ENCODE results near the gene ZNF549. TPM values are rescaled to one million over a fixed set of nuclear protein-coding genes. Genes with fewer than 3 reads are reported as not detected.

Gene ZNF549
- total RNA-seq, 1 donor from 2014 or later, result 2.2 TPM

DNA sequence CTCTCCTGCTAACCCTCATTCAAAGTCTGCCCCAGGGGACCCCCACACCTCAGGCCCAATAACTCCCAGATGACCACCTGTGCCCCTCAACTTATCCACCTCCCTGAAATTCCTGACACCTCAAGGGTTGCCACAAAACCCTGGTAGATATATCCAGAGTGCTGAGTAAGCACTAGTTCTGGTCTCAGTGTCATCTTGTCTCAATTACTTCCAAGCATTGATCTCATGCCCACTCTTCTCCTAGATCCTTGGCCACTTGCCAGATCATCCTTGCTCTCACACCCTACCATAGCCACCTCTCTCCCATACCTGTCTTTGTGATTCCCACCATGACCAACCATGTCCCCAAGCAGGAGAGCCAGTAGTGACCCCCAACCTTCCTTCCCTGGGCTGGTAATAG lies 49.5 kb downstream of the ZNF549 start:
- no peak overlapping the region for H3K4me3 ChIP-seq
- peaks cover 0 to 10% of the 10 kb centered on the region in 2 donors for H3K4me1 ChIP-seq
- H3K27me3 ChIP-seq, result no peaks in the 10 kb centered on the region
- H3K27ac ChIP-seq, result no peak overlapping the region
- TF ChIP-seq, protein P1, sequence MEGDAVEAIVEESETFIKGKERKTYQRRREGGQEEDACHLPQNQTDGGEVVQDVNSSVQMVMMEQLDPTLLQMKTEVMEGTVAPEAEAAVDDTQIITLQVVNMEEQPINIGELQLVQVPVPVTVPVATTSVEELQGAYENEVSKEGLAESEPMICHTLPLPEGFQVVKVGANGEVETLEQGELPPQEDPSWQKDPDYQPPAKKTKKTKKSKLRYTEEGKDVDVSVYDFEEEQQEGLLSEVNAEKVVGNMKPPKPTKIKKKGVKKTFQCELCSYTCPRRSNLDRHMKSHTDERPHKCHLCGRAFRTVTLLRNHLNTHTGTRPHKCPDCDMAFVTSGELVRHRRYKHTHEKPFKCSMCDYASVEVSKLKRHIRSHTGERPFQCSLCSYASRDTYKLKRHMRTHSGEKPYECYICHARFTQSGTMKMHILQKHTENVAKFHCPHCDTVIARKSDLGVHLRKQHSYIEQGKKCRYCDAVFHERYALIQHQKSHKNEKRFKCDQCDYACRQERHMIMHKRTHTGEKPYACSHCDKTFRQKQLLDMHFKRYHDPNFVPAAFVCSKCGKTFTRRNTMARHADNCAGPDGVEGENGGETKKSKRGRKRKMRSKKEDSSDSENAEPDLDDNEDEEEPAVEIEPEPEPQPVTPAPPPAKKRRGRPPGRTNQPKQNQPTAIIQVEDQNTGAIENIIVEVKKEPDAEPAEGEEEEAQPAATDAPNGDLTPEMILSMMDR (IDR thresholded peaks at IDR 0.05), result no peak
- peaks cover 53 to 62% of the 10 kb centered on the region in 2 donors for H3K9me3 ChIP-seq
- H3K36me3 ChIP-seq, result peaks cover 49 to 54% of the 10 kb centered on the region in 2 donors
- intact Hi-C loops (cut with DNase I), result loop anchor here (5.0 to 10.0 kb wide), 3 partner anchors 49 to 426 kb away; partner anchors contain the start of genes ZNF549 and ZNF606
- DNase-seq (ENCODE audit: low spot score in 2 of 2), result no peak

DNA sequence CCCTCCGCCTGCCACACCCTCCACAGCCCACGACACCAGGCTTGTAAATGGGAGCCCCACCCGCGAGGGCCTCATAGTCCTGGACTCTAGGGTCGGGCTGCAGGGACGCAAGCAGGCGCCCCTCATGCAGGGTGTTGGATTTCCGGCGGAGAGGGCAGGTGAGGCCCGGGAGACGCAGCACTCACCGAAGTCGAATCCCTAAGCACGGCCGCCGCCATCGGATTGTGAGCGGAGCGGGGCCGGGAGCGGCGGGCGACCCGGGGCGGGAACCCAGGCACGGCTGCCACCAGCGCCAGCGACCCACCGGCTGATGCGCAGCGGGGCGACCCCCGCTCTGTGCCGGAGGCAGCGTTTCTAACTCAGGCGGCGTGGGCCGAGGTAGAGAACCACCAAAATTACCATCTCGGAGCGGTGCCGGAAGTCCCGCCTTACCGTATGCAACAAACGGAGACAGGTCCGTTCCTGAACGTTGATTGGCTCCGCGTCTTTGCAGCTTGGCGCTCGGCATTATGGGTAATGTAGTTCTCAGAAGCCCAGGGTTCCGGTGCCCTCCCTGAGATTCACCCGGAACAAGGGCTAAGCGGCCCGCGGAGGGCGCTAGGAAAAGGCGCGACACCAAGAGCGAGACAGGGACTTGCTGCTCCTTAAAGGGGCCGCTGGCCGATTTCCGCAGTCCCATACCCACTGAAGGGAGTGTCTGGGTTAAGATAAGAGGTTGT lies 51.5 kb downstream of the ZNF549 start, which contains the start of gene ZNF416:
ZNF416 (minus strand) TSS at position 425 of the 719 bp plus-strand sequence; CDS start at position 218, 207 bp downstream.
- intact Hi-C loops (cut with DNase I), result loop anchor here (1.0 to 10.0 kb wide), 8 partner anchors 19 to 424 kb away; partner anchors contain the start of genes ZNF419, ZNF530, ZNF548 and ZNF549
- Histone ChIP-seq H3K4me3 (peak within 1 kb of the TSS; percentile 87 to 91), H3K4me1 (peaks cover 0 to 14% of the 10 kb centered on the region in 2 donors), H3K27me3 (no peaks in the 10 kb centered on the region), H3K36me3 (peaks cover 34 to 35% of the 10 kb centered on the region in 2 donors), H3K27ac (peak within 1 kb of the TSS; percentile 39 to 62), H3K9me3 (peaks cover 34 to 42% of the 10 kb centered on the region in 2 donors)
- peak; percentile 92 to 99 for DNase-seq (ENCODE audit: low spot score in 2 of 2)
- TF ChIP-seq, protein P1 (IDR thresholded peaks at IDR 0.05), result peak in 1 of 3 experiments; percentile 14

DNA sequence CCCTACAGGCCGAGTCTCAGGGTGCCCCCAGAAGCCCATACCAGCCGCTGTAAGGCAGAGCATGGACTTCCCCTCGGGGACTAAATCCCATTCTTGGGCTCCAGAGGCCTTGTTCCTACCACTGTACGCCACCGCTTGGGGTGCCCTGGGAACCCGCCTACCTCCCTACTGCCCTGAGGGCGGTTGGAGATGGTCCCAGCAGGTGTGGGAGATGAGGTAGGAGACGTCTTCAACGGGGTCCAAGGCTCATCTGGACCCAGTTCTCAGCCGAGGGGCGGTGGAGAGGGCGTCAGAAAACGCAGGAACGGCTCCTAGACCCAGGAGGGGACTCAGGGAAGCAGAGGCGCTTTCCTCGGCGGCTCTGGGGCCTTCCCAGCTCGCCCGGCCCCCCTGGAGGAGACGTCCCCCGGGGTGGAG lies 56.0 kb downstream of the ZNF549 start:
- intact Hi-C loops (cut with DNase I), result loop anchor here (5.0 to 10.0 kb wide), 3 partner anchors 99 to 1268 kb away; partner anchors contain the start of genes ZNF329, ZNF551 and ZSCAN5A

DNA sequence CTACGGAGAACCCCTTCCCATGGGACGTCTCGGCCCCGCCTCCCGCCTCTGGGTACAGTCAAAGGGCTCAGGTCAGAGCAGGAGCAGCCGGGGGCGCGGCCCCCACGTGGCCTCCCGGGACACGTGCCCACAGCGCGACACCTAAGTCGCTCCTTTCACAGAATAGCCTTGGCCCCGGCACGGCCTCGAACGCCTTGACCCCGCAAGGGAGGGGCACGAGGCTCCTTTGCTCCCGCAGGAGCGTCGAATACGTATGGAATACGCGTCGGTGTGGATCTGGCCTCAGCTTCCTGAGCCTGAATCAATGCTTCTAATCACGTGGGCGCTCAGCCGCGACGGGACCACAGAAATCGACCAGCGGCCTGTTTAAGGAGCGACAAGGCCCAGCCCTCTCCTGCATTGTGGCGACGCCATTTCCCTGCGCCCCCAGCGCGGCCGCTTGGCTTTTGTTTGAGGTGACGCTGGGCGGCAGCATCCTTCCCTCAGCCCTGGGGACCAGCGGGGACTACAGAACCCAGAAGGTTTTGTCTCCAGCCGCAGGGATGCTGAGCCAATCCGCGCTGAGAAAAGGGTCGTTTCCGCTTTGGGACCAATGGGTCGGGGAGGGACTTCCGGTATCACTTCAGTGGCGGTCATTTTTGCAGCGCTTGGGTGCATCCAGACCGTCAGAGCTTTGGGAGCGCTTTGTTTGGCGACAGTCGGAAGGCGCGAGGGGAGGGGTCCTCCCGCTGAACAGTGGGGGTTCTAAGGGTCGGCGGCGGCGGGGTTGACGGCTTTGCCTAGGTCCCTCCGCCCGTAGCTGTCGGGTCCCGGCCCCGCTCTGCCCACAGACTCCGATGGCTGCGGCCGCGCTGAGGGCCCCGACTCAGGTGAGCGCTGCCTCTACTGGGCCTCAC lies 56.6 kb downstream of the ZNF549 start, which contains the start of gene ZIK1:
ZIK1 (plus strand) TSS at position 625 of the 896 bp plus-strand sequence; CDS start at position 837, 212 bp downstream.
- peak; percentile 39 to 94 for DNase-seq (ENCODE audit: low spot score in 2 of 2)
- peaks cover 17 to 45% of the 10 kb centered on the region in 2 donors for H3K9me3 ChIP-seq
- H3K4me3 ChIP-seq, result peak within 1 kb of the TSS; percentile 61 to 68
- peaks cover 16% of the 10 kb centered on the region in 2 donors for H3K36me3 ChIP-seq
- peak within 1 kb of the TSS in 1 of 2 donors; percentile 15 for H3K27ac ChIP-seq
- TF ChIP-seq, protein P1 (IDR thresholded peaks at IDR 0.05), result no peak
- intact Hi-C loops (cut with DNase I), result loop anchor here (5.0 to 10.0 kb wide), 3 partner anchors 99 to 1269 kb away; partner anchors contain the start of genes ZNF329, ZNF551 and ZSCAN5A
- no peaks in the 10 kb centered on the region for H3K27me3 ChIP-seq
- peaks cover 0 to 8% of the 10 kb centered on the region in 2 donors for H3K4me1 ChIP-seq

More for the DNA sequence above, 56.0 kb downstream of the ZNF549 start:
- no peaks in the 10 kb centered on the region for H3K27me3 ChIP-seq
- TF ChIP-seq, protein P1 (IDR thresholded peaks at IDR 0.05), result no peak
- no peak overlapping the region for H3K27ac ChIP-seq
- DNase-seq (ENCODE audit: low spot score in 2 of 2), result no peak
- peak overlapping the region; percentile 61 to 68 for H3K4me3 ChIP-seq
- peaks cover 9 to 11% of the 10 kb centered on the region in 2 donors for H3K36me3 ChIP-seq
- H3K9me3 ChIP-seq, result peaks cover 15 to 39% of the 10 kb centered on the region in 2 donors
- H3K4me1 ChIP-seq, result peaks cover 0 to 11% of the 10 kb centered on the region in 2 donors

DNA sequence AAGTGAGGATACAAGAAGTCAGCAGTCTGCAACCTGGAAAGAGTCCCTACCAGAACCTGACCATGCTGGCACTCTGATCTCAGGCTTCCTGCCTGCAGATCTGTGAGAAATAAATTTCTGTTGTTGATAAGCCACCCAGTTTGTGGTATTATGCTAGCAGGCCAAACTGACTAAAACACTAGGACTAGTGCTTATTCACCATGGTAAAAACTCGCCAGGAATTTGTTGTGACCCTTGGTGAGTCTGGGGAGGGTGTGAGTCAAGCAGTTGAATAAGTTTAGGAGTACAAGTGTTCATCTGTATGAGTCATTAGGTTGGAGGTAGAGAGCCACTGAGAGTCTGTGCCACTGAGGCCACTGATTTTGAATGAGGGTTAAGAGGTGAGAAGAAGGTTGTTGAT lies 60.4 kb downstream of the ZNF549 start:
- peaks cover 0 to 5% of the 10 kb centered on the region in 2 donors for H3K4me1 ChIP-seq
- intact Hi-C loops (cut with DNase I), result loop anchor here (10.0 kb wide), 2 partner anchors 567 to 1273 kb away; partner anchors contain the start of genes ZNF329 and ZSCAN5A
- H3K9me3 ChIP-seq, result peaks cover 51 to 79% of the 10 kb centered on the region in 2 donors
- TF ChIP-seq, protein P1 (IDR thresholded peaks at IDR 0.05), result no peak
- no peak overlapping the region for H3K27ac ChIP-seq
- no peaks in the 10 kb centered on the region for H3K27me3 ChIP-seq
- no peak overlapping the region for H3K4me3 ChIP-seq
- peaks cover 39 to 46% of the 10 kb centered on the region in 2 donors for H3K36me3 ChIP-seq
- DNase-seq (ENCODE audit: low spot score in 2 of 2), result no peak

All from ascending aorta (tissue), 2 donors.